ENCODE data around the gene ECE1. TPM values are rescaled to one million over a fixed set of nuclear protein-coding genes. Genes with fewer than 3 reads are reported as not detected.
"Not testable (repeated sequence)": the region's sequence is repeated elsewhere in the genome, so short reads cannot be mapped to it uniquely, and the experiment has no call there.

ECE1 gene
- total and polyA plus RNA-seq, 3 donors from 2014 or later: 66.1 to 101 (median 96.4) TPM

DNA sequence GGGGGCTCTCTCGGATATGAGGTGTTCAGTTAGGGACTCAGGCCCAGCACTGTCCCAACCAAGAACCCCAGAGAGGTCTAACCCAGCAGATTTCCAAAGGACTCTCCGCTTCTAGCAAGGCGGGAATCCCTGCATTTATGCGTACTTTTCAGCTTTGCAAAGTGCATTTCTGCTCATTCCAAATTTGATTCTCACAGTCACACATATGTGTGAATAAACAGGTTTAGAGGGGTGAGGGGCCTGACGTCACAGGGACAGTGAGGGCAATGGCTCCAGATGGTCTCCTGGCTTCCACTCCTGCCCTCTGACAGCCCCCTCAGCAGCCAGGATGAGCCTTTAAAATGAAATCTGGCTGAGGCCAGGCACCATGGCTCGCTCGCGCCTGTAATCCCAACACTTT lies 921 bp upstream of the ECE1 start:
- DNase-seq: no peak
- Histone ChIP-seq H3K27me3 (no peaks in the 10 kb centered on the region), H3K4me1 (peaks cover 48% of the 10 kb centered on the region), H3K9me3 (no peaks in the 10 kb centered on the region), H3K36me3 (ENCODE audit: low read depth, missing control alignments) (no peaks in the 10 kb centered on the region), H3K4me3 (no peak overlapping the region), H3K27ac (peak overlapping the region; percentile 73 to 86)
- intact Hi-C loops (cut with DNase I; ENCODE audit: low total_unique reads): no loop called here
- 82 to 85% methylated on average over 6 to 8 of the region's 8 CpGs for WGBS, 2 donors
- no peak for TF ChIP-seq POLR2A (IDR thresholded peaks at IDR 0.05)
- TF ChIP-seq, protein P1, sequence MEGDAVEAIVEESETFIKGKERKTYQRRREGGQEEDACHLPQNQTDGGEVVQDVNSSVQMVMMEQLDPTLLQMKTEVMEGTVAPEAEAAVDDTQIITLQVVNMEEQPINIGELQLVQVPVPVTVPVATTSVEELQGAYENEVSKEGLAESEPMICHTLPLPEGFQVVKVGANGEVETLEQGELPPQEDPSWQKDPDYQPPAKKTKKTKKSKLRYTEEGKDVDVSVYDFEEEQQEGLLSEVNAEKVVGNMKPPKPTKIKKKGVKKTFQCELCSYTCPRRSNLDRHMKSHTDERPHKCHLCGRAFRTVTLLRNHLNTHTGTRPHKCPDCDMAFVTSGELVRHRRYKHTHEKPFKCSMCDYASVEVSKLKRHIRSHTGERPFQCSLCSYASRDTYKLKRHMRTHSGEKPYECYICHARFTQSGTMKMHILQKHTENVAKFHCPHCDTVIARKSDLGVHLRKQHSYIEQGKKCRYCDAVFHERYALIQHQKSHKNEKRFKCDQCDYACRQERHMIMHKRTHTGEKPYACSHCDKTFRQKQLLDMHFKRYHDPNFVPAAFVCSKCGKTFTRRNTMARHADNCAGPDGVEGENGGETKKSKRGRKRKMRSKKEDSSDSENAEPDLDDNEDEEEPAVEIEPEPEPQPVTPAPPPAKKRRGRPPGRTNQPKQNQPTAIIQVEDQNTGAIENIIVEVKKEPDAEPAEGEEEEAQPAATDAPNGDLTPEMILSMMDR (IDR thresholded peaks at IDR 0.05): no peak

DNA sequence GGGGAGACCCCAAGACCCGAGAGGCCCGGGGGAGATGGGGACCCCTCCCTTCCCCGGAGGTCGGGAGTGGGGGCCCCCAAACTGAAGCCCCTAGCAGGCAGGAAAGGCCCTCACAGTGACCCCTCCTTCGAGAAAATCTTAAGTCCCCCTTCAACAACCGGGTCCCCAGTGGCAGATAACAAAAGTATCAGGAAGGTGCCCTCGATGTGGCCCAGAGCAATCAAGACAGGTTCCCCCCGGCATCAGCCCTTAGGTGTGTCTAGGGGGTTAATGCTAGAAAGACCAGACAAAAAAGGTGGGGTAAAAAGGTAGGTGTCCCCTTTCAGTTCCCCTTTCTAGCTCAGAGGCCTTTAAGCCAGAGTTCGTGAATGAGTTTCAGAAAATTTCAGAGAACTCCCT lies 282 bp upstream of the ECE1 start:
- no peaks in the 10 kb centered on the region for H3K27me3 ChIP-seq
- H3K4me3 ChIP-seq: peak overlapping the region; percentile 71 to 77
- no peaks in the 10 kb centered on the region for H3K36me3 ChIP-seq (ENCODE audit: low read depth, missing control alignments)
- intact Hi-C loops (cut with DNase I; ENCODE audit: low total_unique reads): no loop called here
- DNase-seq: no peak
- WGBS, 2 donors: 1 to 2% methylated on average over 7 to 8 of the region's 9 CpGs
- peaks cover 44% of the 10 kb centered on the region for H3K4me1 ChIP-seq
- no peak for TF ChIP-seq POLR2A (IDR thresholded peaks at IDR 0.05)
- TF ChIP-seq, protein P1 (IDR thresholded peaks at IDR 0.05): no peak
- no peaks in the 10 kb centered on the region for H3K9me3 ChIP-seq
- H3K27ac ChIP-seq: peak overlapping the region; percentile 73 to 86

DNA sequence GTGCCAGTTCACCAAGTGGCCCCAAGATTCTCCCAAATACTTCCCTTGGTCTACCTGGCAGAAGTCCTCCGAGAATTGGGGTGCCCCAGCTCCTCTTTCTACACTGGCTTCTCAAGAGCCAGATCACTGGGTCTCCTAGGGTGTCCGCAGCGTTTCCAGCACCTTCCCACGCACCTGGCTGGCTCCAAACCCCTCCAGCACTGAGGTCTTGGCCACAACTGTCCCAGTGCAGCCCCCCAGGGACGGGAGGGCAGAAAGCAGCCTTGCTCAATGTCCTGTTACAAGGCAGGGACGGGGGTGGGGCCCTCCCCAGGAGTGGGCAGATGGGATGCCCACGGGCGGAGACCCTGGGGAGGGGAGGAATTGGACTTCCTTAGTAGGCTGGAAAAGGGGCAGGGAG lies 1.1 kb downstream of the ECE1 start:
- TF ChIP-seq, protein P1 (IDR thresholded peaks at IDR 0.05): no peak
- no peak for TF ChIP-seq POLR2A (IDR thresholded peaks at IDR 0.05)
- Histone ChIP-seq H3K4me1 (peaks cover 56% of the 10 kb centered on the region), H3K36me3 (ENCODE audit: low read depth, missing control alignments) (no peaks in the 10 kb centered on the region), H3K27ac (peak overlapping the region; percentile 76 to 86), H3K4me3 (peak overlapping the region; percentile 71 to 77), H3K9me3 (no peaks in the 10 kb centered on the region), H3K27me3 (no peaks in the 10 kb centered on the region)
- WGBS, 2 donors: 29 to 44% methylated on average over 4 to 8 of the region's 8 CpGs
- no peak for DNase-seq
- intact Hi-C loops (cut with DNase I; ENCODE audit: low total_unique reads): no loop called here

DNA sequence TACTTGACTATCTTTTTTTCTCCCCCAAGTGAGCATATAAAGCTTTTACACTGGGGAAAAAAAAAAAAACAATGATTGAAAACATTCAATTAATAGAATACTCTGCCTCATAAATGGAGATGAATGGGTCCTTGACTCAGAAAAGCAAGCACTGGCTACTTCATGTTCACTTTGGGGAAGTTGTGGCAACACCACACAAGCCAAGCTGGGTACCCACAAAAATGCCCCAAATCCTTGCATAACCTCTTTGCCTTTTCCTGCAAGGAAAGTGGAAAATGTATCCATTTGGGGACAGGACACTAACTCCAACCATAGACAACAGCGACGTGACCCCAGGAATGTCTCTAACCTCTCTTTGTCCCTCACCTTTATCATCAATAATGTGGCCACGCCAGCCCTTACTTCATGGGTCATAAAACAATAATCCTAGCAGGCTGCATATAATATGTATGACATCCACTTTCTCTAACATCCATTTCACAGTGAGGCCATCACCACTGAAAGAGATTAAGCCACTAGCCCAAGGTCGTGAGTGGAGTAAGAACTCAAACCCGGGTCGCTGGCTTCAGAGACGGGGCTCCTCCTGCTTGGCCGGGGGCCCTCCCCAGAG lies 2.3 kb downstream of the ECE1 start:
- Histone ChIP-seq H3K36me3 (ENCODE audit: low read depth, missing control alignments) (no peaks in the 10 kb centered on the region), H3K4me1 (peaks cover 49% of the 10 kb centered on the region), H3K4me3 (no peak overlapping the region), H3K27ac (peak overlapping the region in 1 of 2 donors; percentile 86), H3K9me3 (no peaks in the 10 kb centered on the region), H3K27me3 (no peaks in the 10 kb centered on the region)
- DNase-seq: no peak
- intact Hi-C loops (cut with DNase I; ENCODE audit: low total_unique reads): no loop called here
- TF ChIP-seq, protein P1 (IDR thresholded peaks at IDR 0.05): no peak
- no peak for TF ChIP-seq POLR2A (IDR thresholded peaks at IDR 0.05)
- 46 to 54% methylated on average over 8 of the region's 8 CpGs for WGBS, 2 donors

DNA sequence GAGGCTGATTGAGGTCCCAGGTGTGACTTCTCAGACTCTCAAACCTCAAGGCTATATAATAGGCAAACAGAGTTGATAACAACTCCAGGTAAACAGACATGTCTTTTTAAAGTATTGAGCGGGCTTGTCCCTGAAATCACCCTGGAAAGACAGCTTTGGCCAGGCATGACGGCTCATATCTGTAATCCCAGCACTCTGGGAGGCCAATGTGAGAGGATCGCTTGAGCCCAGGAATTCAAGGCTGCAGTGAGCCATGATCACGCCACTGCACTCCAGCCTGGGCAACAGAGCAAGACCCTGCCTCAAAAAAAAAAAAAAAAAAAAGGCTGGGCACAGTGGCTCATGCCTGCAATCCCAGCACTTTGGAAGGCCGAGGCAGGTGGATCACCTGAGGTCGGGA lies 4.9 kb downstream of the ECE1 start:
- DNase-seq; H3K9me3 ChIP-seq; H3K27me3 ChIP-seq; H3K36me3 ChIP-seq (ENCODE audit: low read depth, missing control alignments); intact Hi-C loops (cut with DNase I; ENCODE audit: low total_unique reads); H3K4me3 ChIP-seq: not testable (repeated sequence)
- 73 to 93% methylated on average over 6 of the region's 6 CpGs for WGBS, 2 donors
- peak overlapping the region; percentile 31 to 80 for H3K27ac ChIP-seq
- H3K4me1 ChIP-seq: peaks cover 37% of the 10 kb centered on the region
